Measurements from ENCODE around the gene MMP19.
"Not testable (repeated sequence)": the region's sequence is repeated elsewhere in the genome, so short reads cannot be mapped to it uniquely, and the experiment has no call there.

The MMP19 gene

DNA sequence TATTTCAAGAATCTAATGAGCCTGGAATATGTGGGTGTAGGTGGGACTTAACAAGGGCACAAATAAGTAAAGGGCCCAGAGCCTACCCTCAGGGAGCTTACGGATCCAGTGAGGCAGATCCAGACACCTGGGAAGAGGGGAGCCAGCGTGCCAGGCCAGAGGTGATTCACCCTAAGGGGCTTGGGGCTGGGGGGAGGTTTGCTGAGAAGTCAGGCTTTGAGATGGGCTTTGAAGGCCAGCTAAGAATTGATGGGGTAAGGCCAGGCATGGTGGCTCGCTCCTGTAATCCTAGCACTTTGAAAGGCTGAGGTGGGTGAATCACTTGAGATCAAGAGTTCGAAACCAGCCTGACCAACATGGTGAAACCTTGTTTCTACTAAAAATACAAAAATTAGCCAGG lies 695 bp upstream of the MMP19 start:
- DNase-seq (ENCODE audit: low read depth in 2 of 2), result no peak

GRCh38 chr12:55840581-55841351 lies 2.0 kb downstream of the MMP19 start:
- no peak for DNase-seq (ENCODE audit: low read depth in 2 of 2)

GRCh38 chr12:55839345-55840140 lies 3.2 kb downstream of the MMP19 start:
- no peak for DNase-seq (ENCODE audit: low read depth in 2 of 2)

DNA sequence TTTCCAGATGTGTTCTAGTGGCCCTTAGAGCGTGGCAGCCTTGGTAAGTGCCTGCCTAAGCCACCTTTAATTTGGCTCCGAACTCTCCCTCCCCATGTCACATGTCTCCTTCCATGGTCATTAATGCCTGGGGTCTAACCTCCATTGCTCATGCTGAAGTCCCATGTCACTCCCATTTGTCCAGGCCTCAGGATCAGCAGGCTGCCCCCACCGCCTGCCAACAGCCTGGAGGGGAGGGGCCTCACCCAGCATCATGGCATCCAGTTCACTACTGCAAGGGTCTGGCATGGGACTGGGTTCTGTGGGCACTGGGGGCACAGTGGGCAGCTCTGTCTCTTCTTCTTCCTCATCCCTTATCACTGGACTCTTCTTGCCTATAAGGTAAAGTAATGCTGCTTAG lies 4.4 kb downstream of the MMP19 start:
- DNase-seq (ENCODE audit: low read depth in 2 of 2), result no peak

DNA sequence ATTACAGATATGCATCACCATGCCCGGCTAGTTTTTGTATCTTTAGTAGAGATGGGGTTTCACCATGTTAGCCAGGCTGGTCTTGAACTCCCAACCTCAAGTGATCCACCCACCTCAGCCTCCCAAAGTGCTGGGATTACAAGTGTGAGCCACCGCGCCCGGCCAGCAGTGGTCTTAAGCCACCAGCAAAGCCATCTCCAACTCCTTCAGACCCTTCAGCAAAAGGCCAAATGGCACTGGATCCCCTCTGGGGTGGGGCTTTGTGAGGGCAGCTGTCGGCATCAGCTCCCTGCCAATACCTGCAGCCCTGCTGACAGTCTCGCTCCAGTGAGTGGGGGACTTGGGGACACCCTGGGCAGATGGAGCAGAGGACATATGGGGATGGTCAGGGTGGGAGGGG lies 8.3 kb downstream of the MMP19 start:
- DNase-seq (ENCODE audit: low read depth in 2 of 2), result not testable (repeated sequence)

- DNase-seq (ENCODE audit: low read depth in 2 of 2), result no peak
Measured at GRCh38 chr12:55833056-55833455, 9.7 kb downstream of the MMP19 start.

GRCh38 chr12:55831447-55831815 lies 11.3 kb downstream of the MMP19 start:
- DNase-seq (ENCODE audit: low read depth in 2 of 2), result no peak

DNA sequence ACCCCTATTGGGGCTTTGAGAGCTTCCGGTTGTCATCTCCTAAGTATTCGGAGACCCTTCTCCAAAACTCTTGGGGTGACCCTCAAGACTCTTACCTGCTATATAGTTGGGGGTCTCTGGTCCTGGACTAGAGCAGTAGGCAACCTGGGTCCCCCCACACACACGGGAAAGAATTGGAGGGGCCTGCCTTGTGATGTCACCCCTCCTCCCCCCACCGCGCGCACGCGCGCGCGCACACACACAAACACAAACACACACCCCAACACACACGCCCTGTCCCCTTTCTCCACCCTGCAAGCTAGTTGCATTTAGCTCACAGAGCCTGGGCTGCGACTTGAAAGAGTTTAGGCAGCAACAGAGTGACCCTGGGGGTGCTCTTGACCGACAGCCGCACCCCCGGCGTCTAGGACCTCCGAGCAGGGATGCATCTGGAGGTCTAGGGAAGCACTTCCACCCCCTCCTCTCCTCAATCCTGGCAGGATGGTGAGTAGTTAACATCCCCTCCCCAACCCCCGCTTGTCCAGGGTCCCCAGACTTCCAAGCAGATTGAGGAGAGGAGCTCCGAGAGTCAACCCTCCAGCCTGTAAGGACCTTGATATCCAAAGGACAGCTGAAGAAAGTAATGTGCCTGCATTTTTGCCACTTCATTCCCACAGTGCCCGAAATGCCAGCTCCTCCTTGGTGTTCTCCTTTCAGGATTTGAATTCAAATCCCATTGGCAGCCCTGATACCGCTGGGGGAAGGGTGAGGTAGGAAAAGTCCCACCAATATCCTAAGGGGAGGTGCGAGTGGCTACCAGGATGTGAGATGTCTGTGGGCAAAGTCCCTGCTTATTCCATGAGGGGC lies 11.9 kb downstream of the MMP19 start:
- DNase-seq (ENCODE audit: low read depth in 2 of 2), result peak; percentile 26 to 36

- peak in 1 of 2 donors; percentile 18 for DNase-seq (ENCODE audit: low read depth in 2 of 2)
Measured at GRCh38 chr12:55829967-55830600, 12.7 kb downstream of the MMP19 start.

DNA sequence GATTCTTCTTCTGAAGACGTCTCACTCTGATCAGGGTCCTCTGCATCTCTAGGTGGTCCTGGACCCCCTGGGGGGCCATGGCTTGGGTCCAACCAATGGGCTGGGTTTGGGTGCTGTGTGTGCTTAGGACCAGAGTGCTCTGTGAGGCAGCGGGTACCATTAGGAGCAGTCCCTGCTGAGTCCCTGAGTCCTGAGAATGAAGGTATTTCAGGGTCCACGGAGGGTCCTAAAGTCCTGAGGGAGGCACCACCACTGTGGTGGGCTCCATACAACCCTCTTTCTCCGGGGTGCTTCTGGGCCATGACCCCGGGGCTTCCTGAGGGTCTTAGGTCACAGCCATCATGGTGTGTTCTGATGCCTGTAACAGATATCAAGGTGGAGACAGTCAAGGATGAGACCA lies 14.4 kb downstream of the MMP19 start:
- no peak for DNase-seq (ENCODE audit: low read depth in 2 of 2)

- no peak for DNase-seq (ENCODE audit: low read depth in 2 of 2)
Measured at GRCh38 chr12:55827806-55828205, 14.9 kb downstream of the MMP19 start.

DNA sequence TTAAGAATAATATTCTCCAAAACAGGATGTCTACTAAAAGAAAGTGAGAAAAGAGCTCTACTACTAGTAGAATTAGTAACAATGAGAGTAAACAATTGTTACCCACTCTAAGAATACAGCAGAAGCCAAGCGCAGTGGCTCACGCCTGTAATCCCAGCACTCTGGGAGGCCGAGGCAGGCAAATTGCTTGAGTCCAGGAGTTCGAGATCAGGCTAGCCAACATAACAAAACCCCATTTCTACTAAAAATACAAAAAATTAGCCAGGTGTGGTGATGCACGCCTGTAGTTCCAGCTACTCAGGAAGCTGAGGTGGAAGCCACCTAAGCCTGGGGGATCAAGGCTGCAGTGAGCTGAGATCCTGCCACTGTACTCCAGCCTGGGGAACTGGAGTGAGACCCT lies 18.0 kb downstream of the MMP19 start:
- DNase-seq (ENCODE audit: low read depth in 2 of 2), result no peak

DNA sequence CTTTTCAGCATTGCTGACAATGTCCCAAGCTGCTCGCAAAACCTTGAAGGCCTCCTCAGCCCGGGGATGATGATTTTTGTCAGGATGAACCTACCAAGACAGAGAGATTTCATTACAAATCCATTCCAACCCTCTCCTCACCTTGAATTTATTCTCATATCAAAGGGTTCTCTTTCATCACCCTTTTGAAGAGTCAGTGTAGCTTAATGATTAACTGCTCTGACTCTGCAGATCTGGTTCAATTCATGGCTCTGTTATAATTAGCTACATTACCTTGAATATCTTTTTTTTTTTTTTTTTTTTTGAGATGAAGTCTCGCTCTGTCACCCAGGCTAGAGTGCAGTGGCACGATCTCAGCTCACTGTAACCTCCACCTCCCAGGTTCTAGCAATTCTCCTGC lies 19.3 kb downstream of the MMP19 start:
- no peak for DNase-seq (ENCODE audit: low read depth in 2 of 2)

- no peak for DNase-seq (ENCODE audit: low read depth in 2 of 2)
Measured at GRCh38 chr12:55822228-55822627, 20.5 kb downstream of the MMP19 start.

- DNase-seq (ENCODE audit: low read depth in 2 of 2), result no peak
Measured at GRCh38 chr12:55820679-55821078, 22.1 kb downstream of the MMP19 start.

DNA sequence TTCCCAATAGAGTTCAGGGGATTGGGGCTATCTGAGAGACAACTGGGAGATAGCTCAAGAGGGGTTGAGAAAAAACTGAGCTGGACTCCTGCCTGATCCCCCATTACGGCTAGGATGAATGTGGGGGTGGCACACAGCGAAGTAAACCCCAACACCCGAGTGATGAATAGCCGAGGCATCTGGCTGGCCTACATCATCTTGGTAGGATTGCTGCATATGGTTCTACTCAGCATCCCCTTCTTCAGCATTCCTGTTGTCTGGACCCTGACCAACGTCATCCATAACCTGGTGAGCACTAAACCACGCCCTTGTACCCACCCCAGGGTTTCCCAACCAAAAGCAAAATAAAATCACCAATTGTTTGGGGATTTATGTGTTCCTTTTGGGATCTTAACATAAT lies 23.9 kb downstream of the MMP19 start:
- DNase-seq (ENCODE audit: low read depth in 2 of 2), result no peak

DNA sequence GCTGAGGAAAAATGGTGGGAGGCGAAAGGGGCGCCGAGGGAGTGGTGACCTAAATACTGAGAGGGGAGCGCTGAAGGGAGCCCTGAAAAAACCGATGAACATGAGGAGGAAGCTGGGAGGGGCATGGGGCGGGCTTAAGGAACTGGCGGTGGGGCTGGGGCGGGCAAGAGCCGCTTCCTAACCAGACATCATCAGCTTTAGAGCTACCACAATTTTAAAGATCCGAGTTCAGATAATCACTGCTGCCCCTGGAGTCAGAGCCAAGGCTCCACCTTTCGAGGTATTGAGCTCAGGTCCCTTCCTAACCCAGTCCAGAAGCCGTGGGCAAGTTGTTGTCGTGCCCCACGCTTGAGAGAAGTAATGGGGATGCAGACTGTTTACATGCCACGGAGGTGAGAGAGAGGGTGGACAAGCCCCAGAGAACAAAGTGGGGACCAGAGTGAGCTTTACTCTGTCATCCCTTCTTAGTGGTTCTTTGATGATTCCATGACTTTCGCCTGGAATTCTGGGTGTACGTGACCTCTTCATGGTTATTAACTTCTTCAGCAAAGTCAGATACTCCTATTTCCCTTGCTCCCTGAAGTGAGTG lies 24.5 kb downstream of the MMP19 start:
- DNase-seq (ENCODE audit: low read depth in 2 of 2), result no peak

GRCh38 chr12:55817345-55818139 lies 25.2 kb downstream of the MMP19 start, which contains the start of the genes ORMDL2 and SARNP:
TSS of gene ORMDL2 (plus strand) at chr12:55818041. CDS start at chr12:55819000, 959 bp downstream.
TSS of gene SARNP (minus strand) at chr12:55817724. CDS start at chr12:55817701, 23 bp downstream.
- peak; percentile 90 to 96 for DNase-seq (ENCODE audit: low read depth in 2 of 2)

DNA sequence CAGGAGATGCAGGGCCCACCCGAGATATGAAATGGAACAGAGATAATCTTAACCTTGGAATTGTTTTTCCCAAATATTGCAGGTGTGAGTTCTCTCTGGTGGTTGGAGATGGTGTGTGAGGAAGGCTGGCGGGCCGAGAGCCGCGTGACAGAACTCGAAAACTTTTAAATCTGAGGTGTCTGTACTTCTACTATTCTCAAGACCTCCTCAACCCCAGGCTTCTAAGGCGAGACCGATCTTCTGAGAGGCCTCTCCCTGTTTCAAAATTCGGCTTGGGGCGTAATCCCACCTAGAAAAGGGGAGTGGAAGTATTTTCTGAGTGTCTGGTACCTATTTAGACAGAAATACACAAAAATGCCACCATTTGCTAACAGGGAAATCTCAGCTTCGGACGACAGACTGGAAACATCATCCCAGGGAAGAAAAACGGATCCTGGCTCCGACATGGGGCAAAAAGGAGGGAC lies 25.8 kb downstream of the MMP19 start:
- no peak for DNase-seq (ENCODE audit: low read depth in 2 of 2)

- DNase-seq (ENCODE audit: low read depth in 2 of 2), result no peak
Measured at GRCh38 chr12:55815473-55815872, 27.3 kb downstream of the MMP19 start.

All from activated CD8-positive, alpha-beta memory T cell treated with anti-CD3 and anti-CD28 coated beads for 4 hours (primary cell).